Keratinocyte (primary cell): ENCODE results near the gene SORL1. TPM values are rescaled to one million over a fixed set of nuclear protein-coding genes. Genes with fewer than 3 reads are reported as not detected.

Experiments used
- DNase-seq: peaks from one replicate; pipeline ENCODE4 v3.0.0-alpha.2; 2011; ENCODE audit warnings: low read depth, missing footprints, low spot score
- FAIRE-seq: peaks from 2 replicates; lab custom pipeline; 2011; peaks lifted over from hg19 to GRCh38; lab: Jason Lieb, UNC
- H2AFZ ChIP-seq: 2 replicates; pipeline ENCODE4 v1.6.0; 2012; ENCODE audit warnings: low read length, control low read depth, inconsistent platforms; ENCODE audit not compliant: control insufficient read depth
- H3K27ac ChIP-seq: 2 replicates; pipeline ENCODE4 v1.5.1; 2011; ENCODE audit warnings: low read length; ENCODE audit not compliant: control insufficient read depth, insufficient read depth
- H3K27me3 ChIP-seq: 3 replicates; pipeline ENCODE4 v1.6.0; 2011; ENCODE audit warnings: low read length; ENCODE audit not compliant: control insufficient read depth, insufficient read depth; ENCODE audit errors: extremely low read depth
- H3K36me3 ChIP-seq, 2 experiments: 2 replicates in 1 of 2; 3 replicates in 1 of 2; pipeline ENCODE4 v1.5.1; 2011; ENCODE audit warnings: low read length in 2 of 2, mild to moderate bottlenecking in 1 of 2; ENCODE audit not compliant: control insufficient read depth in 2 of 2, insufficient read depth in 2 of 2; ENCODE audit errors: extremely low read depth in 1 of 2
- H3K4me1 ChIP-seq: 3 replicates; pipeline ENCODE4 v1.5.1; 2011; ENCODE audit warnings: low read length; ENCODE audit not compliant: control insufficient read depth, insufficient read depth; ENCODE audit errors: extremely low read depth
- H3K4me2 ChIP-seq: 3 replicates; pipeline ENCODE4 v1.6.0; 2011; ENCODE audit warnings: low read depth, low read length; ENCODE audit not compliant: control insufficient read depth, insufficient read depth; ENCODE audit errors: extremely low read depth
- H3K4me3 ChIP-seq, 3 experiments: fragments of 200-600 bp in 1 of 3; sonication (generic) in 1 of 3; 2 replicates in 2 of 3; 3 replicates in 1 of 3; pipeline ENCODE4 v1.5.1; 2011 to 2016; ENCODE audit warnings: low read length in 3 of 3, mild to moderate bottlenecking in 3 of 3, control low read depth in 2 of 3, inconsistent platforms in 1 of 3, low read depth in 1 of 3, mixed read lengths in 1 of 3, mixed run types in 1 of 3, moderate library complexity in 1 of 3; ENCODE audit not compliant: control insufficient read depth in 2 of 3, insufficient read depth in 2 of 3; ENCODE audit errors: extremely low read depth in 1 of 3
- H3K79me2 ChIP-seq: 2 replicates; pipeline ENCODE4 v1.6.0; 2012; ENCODE audit warnings: low read length; ENCODE audit not compliant: control insufficient read depth, insufficient read depth
- H3K9ac ChIP-seq: 3 replicates; pipeline ENCODE4 v1.6.0; 2011; ENCODE audit warnings: low read length; ENCODE audit not compliant: control insufficient read depth, insufficient read depth; ENCODE audit errors: extremely low read depth
- H3K9me1 ChIP-seq: 3 replicates; pipeline ENCODE4 v1.6.0; 2011; ENCODE audit warnings: low read length; ENCODE audit not compliant: control insufficient read depth, insufficient read depth; ENCODE audit errors: extremely low read depth
- H3K9me3 ChIP-seq: 2 replicates; pipeline ENCODE4 v1.5.1; 2012; ENCODE audit warnings: low read depth, low read length; ENCODE audit not compliant: control insufficient read depth
- H4K20me1 ChIP-seq: 3 replicates; pipeline ENCODE4 v1.6.0; 2011; ENCODE audit warnings: low read length; ENCODE audit not compliant: control insufficient read depth, insufficient read depth; ENCODE audit errors: extremely low read depth
- EZH2 ChIP-seq: IDR thresholded peaks from one replicate; pipeline ENCODE4 v1.6.1; 2012; ENCODE audit warnings: inconsistent platforms, mild to moderate bottlenecking, low read length, moderate library complexity
- dilution Hi-C: fragments of 300-500 bp; cut with MboI; formaldehyde crosslinking; loops from one replicate; pipeline ENCODE4 v1.7.0; 2020; ENCODE audit warnings: low sequenced_read_pairs; ENCODE audit not compliant: extremely low pct_ligation_motif_present
- polyA plus RNA-seq, 5 experiments: library from polyadenylated mRNA; depleted of rRNA in 3 of 5; stranded (reverse) in 3 of 5; stranded (forward) in 1 of 5; unstranded in 1 of 5; fragments of >200 nt; gene quantifications; 1 replicate in 1 of 5; 2 replicates in 3 of 5; 3 replicates in 1 of 5; pipeline versions ENCODE4 v1.2.1 to v1.2.3, GENCODE V29; 2011 to 2012; ENCODE audit warnings: missing spikeins in 2 of 5, low read depth in 1 of 5, low replicate concordance in 1 of 5
- TF ChIP-seq, protein P1 (sequence below), 3 experiments: IDR thresholded peaks in 1 of 3; conservative IDR thresholded peaks in 1 of 3; optimal IDR thresholded peaks in 1 of 3; 2 replicates in 2 of 3; 3 replicates in 1 of 3; pipeline versions ENCODE3 to v1.5.1; 2011; ENCODE audit warnings: low read length in 3 of 3, mild to moderate bottlenecking in 3 of 3, moderate library complexity in 2 of 3, control low read depth in 1 of 3, inconsistent platforms in 1 of 3; ENCODE audit not compliant: insufficient read depth in 2 of 3; ENCODE audit errors: extremely low read depth in 1 of 3

Gene SORL1
- polyA plus RNA-seq, 1 donor (not counting 4 experiments of a cell fraction or from before 2014, with no cell fraction given): 38.9 TPM

DNA sequence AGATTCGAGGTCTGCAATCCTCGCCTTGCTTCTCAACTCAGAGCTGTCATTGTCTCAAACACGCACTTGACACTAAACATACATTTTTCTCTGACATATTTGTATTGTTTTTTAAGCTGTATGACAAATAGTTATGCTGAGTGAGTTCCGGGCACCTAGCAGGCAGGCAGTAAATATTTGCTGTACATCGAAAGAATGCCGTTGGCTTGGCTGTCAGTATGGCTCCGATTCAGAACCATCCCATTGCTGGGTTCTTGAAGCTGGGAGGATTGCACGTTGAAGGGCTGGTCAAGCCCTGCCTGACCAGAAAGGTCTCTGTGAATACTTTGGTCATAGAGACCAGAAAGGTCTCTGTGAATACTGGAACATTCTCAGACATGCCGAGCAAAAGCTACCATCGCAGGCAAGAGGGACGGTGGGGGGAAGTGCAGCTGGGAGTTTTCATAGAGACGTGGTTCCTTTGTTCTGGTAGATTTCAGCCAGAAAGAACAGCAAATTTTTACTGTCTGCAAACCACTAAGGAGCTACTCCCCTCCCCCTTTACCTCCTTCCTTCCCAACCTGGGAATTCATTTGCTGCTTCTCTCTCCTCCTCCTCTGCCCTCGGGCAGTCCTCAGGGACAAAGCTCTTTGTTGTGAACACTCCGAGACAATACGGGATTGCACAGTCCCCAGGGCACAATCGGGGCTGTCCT lies 202.9 kb downstream of the SORL1 start:
- peak overlapping the region; percentile 85 for H3K9ac ChIP-seq
- no peaks in the 10 kb centered on the region for H3K27me3 ChIP-seq
- FAIRE-seq: peak; percentile 55

DNA sequence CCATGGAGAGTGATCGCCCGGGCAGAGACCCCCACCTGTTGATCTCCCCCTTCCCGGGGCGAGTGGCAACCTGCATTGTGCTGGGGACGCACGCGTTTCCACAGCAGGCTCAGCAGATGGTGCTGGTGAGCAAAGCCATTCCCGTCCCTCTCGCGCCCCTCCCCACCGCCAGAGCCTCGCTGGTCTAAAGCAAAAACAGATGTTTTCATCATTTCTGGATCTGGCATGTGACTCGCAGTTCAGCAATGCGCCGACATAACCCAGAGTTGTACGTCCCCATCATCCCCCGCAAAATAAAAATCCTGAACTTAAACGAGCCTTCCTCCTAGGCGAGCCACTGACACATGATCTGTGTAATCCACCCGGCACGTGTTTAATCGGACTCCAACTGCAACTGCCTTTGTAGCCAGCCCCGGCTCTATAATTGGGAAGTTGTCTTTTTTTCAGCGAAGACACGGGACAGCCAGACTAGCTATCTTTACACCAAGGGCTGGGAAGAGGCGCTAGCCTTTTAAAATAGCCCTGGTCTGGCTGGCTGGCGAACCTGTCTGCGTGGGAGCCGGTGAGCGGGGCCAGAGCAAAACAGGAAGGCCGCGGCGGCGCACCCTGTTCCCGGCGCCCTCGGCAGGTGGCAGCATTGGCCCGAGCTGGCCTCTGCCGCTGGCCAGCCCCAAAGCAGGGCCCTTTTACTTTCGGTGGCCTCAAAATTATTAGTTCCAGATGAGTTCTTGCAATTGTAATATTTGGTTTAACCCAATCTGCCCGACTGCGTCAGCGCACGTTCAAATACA lies 203.6 kb downstream of the SORL1 start:
- Histone ChIP-seq H4K20me1 (no peaks in the 10 kb centered on the region), H3K27me3 (no peaks in the 10 kb centered on the region), H3K4me3 (peak overlapping the region; percentile 33 to 82 (median 73)), H3K4me2 (peak overlapping the region; percentile 99), H3K9ac (peak overlapping the region; percentile 85), H3K9me1 (peaks cover 2% of the 10 kb centered on the region), H3K79me2 (no peaks in the 10 kb centered on the region), H3K4me1 (peaks cover 22% of the 10 kb centered on the region), H2AFZ (peak overlapping the region; percentile 92), H3K36me3 (no peaks in the 10 kb centered on the region), H3K27ac (peak overlapping the region; percentile 88), H3K9me3 (no peaks in the 10 kb centered on the region)
- no peak for TF ChIP-seq EZH2
- TF ChIP-seq, protein P1, sequence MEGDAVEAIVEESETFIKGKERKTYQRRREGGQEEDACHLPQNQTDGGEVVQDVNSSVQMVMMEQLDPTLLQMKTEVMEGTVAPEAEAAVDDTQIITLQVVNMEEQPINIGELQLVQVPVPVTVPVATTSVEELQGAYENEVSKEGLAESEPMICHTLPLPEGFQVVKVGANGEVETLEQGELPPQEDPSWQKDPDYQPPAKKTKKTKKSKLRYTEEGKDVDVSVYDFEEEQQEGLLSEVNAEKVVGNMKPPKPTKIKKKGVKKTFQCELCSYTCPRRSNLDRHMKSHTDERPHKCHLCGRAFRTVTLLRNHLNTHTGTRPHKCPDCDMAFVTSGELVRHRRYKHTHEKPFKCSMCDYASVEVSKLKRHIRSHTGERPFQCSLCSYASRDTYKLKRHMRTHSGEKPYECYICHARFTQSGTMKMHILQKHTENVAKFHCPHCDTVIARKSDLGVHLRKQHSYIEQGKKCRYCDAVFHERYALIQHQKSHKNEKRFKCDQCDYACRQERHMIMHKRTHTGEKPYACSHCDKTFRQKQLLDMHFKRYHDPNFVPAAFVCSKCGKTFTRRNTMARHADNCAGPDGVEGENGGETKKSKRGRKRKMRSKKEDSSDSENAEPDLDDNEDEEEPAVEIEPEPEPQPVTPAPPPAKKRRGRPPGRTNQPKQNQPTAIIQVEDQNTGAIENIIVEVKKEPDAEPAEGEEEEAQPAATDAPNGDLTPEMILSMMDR (optimal IDR thresholded peaks at IDR 0.05 in 1 of 3, IDR thresholded peaks at IDR 0.05 in 1 of 3, conservative IDR thresholded peaks at IDR 0.05 in 1 of 3; ENCODE audit: extremely low read depth in 1 of 3, insufficient read depth in 2 of 3, low read length in 3 of 3): peak; percentile 75 to 97 (median 96)
- FAIRE-seq (peak; percentile 70), DNase-seq (peak; percentile 44)
- dilution Hi-C loops: no loop called here

More for the DNA sequence above, 202.9 kb downstream of the SORL1 start:
- Histone ChIP-seq H2AFZ (peak overlapping the region; percentile 92), H4K20me1 (no peaks in the 10 kb centered on the region), H3K27ac (peak overlapping the region; percentile 88), H3K4me3 (peak overlapping the region; percentile 33 to 82 (median 73)), H3K36me3 (no peaks in the 10 kb centered on the region), H3K4me2 (peak overlapping the region; percentile 99), H3K79me2 (no peaks in the 10 kb centered on the region), H3K9me3 (no peaks in the 10 kb centered on the region), H3K9me1 (peaks cover 2% of the 10 kb centered on the region), H3K4me1 (peaks cover 22% of the 10 kb centered on the region)
- dilution Hi-C loops: no loop called here
- TF ChIP-seq, protein P1 (optimal IDR thresholded peaks at IDR 0.05 in 1 of 3, IDR thresholded peaks at IDR 0.05 in 1 of 3, conservative IDR thresholded peaks at IDR 0.05 in 1 of 3; ENCODE audit: extremely low read depth in 1 of 3, insufficient read depth in 2 of 3, low read length in 3 of 3): no peak
- no peak for TF ChIP-seq EZH2
- no peak for DNase-seq
